Activated CD4-positive, alpha-beta T cell treated with anti-CD3 and anti-CD28 coated beads, Interleukin-2, amount 10 ng/mL, durations not matched to agents 24 days and 14 days (primary cell): ENCODE results near the gene KLHL42. TPM values are rescaled to one million over a fixed set of nuclear protein-coding genes. Genes with fewer than 3 reads are reported as not detected.
"Not testable (repeated sequence)": the region's sequence is repeated elsewhere in the genome, so short reads cannot be mapped to it uniquely, and the experiment has no call there.

Experiments
- DNase-seq: peaks from one replicate; pipeline ENCODE4 v3.0.0; 2022
- H3K27ac Mint-ChIP-seq: one replicate; pipeline ENCODE4 v1.8.0; 2022; ENCODE audit warnings: mild to moderate bottlenecking, mixed read lengths
- H3K27me3 Mint-ChIP-seq: one replicate; pipeline ENCODE4 v1.8.0; 2022; ENCODE audit warnings: mixed read lengths
- H3K36me3 Mint-ChIP-seq: one replicate; pipeline ENCODE4 v1.8.0; 2022; ENCODE audit warnings: low read depth, mild to moderate bottlenecking, mixed read lengths
- H3K4me1 Mint-ChIP-seq: one replicate; pipeline ENCODE4 v1.8.0; 2021; ENCODE audit warnings: mixed read lengths
- H3K4me3 Mint-ChIP-seq: one replicate; pipeline ENCODE4 v1.8.0; 2022; ENCODE audit warnings: mild to moderate bottlenecking, moderate library complexity, mixed read lengths
- H3K9me3 Mint-ChIP-seq: one replicate; pipeline ENCODE4 v1.8.0; 2021; ENCODE audit warnings: mixed read lengths
- intact Hi-C: fragments of 100-400 bp; cut with micrococcal nuclease; formaldehyde crosslinking; loops from one replicate; pipeline ENCODE4 v1.15.1; 2023
- total RNA-seq: library from RNA; stranded (reverse); gene quantifications from 2 replicates; pipeline ENCODE4 v1.2.3, GENCODE V29; 2022

Gene KLHL42
- total RNA-seq, 1 donor from 2014 or later: 13.6 TPM

DNA sequence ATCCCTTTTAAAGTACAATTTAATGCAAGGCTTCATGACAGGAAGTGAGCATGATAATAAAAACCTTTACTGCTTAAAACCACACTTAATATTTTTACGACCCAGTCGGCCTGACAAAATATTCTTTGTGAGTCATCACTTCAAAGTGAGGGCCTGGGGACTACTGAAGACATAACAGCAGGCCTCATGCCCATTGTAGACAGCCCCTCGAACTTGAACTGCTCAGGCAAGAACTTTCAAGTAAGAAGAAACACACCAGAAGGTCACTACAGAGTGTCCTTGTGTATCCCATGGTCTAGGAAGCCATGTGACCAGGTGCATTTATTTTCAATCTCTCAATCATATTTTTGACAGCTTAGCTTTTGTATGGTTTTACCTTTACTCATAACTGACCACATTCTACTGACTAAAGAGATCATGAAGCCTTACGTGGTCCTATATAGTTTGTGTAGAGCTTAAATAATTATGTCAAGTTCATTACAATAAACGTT is 61.4 kb downstream of the KLHL42 start:
- Mint-ChIP-seq H3K4me3 (no peak overlapping the region), H3K4me1 (no peaks in the 10 kb centered on the region), H3K9me3 (no peaks in the 10 kb centered on the region), H3K36me3 (no peaks in the 10 kb centered on the region), H3K27me3 (peaks cover 8% of the 10 kb centered on the region), H3K27ac (no peak overlapping the region)
- intact Hi-C loops: no loop called here
- DNase-seq: no peak

DNA sequence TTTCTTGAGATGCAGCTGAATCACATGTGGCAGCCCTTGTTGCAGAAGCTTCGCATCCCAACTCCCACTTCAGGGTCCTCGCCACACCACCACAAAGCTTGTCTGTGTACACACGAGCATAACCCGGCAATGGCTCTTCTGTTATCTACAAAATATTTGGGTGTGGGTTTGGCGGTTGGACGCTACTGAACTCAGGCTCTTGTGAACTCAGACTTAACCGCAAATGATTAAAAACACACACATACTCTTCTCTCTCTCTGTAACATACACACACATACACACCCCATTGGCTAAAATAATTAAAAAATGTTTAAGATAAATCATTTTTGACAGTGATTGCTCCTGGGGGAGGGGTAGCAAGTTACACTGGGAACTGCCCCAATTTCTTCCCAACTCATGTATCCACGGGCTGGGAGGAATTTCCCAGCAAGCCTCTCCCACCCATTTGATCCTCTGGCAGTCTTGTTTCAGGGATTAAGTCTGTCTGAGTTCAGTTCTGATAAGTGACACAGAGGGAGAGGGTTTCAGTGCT is 63.7 kb downstream of the KLHL42 start:
- no peaks in the 10 kb centered on the region for H3K4me1 Mint-ChIP-seq
- intact Hi-C loops: no loop called here
- no peak overlapping the region for H3K4me3 Mint-ChIP-seq
- H3K27me3 Mint-ChIP-seq: peaks cover 14% of the 10 kb centered on the region
- DNase-seq: no peak
- H3K36me3 Mint-ChIP-seq: no peaks in the 10 kb centered on the region
- H3K27ac Mint-ChIP-seq: no peak overlapping the region
- no peaks in the 10 kb centered on the region for H3K9me3 Mint-ChIP-seq

DNA sequence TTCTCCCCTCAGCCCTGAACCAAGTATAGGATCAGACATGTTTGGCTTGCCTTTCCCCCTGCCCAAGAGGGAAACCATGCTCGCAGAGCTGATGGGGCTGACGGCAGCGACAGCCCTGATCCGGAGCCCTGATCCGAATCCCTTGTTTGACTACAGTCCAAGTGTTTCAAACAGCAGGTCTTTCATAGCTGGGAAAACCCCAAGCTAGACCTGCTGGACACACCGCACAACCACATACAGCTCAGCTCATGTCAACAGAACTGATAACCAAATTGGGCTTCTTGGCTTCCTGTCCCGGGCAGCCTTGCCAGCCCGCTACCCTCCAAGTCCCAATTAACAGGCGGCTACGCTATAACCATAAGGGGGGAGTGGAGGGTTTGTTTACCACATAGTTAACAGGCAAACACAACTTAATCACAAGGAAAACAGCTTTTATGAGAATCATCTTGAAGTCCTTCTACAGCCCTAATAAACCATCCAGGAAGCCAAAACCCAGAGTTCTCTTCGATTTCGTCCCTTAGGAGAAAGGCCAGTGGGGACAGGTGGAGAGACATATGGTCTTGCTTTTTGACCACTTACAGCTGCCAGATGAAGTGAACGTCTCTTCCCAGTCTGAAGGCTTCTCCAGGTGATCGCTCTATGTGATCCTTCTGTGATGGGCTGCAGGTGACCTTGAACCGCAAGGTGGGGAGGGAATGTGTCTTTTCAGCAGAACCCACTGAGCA is 64.5 kb downstream of the KLHL42 start:
- Mint-ChIP-seq H3K4me1 (no peaks in the 10 kb centered on the region), H3K27ac (no peak overlapping the region), H3K36me3 (peaks cover 2% of the 10 kb centered on the region), H3K4me3 (no peak overlapping the region), H3K9me3 (peaks cover 5% of the 10 kb centered on the region), H3K27me3 (peaks cover 12% of the 10 kb centered on the region)
- intact Hi-C loops: no loop called here
- no peak for DNase-seq

- Mint-ChIP-seq H3K36me3 (peaks cover 2% of the 10 kb centered on the region), H3K9me3 (peaks cover 5% of the 10 kb centered on the region), H3K27ac (no peak overlapping the region)
Measured at GRCh38 chr12:27845187-27845586, 65.2 kb downstream of the KLHL42 start.

GRCh38 chr12:27845706-27846105 is 65.7 kb downstream of the KLHL42 start:
- H3K36me3 Mint-ChIP-seq, H3K4me3 Mint-ChIP-seq, DNase-seq, H3K27ac Mint-ChIP-seq, intact Hi-C loops, H3K4me1 Mint-ChIP-seq, H3K9me3 Mint-ChIP-seq: not testable (repeated sequence)
- H3K27me3 Mint-ChIP-seq: peaks cover 12% of the 10 kb centered on the region

More at GRCh38 chr12:27845187-27845586, 65.2 kb downstream of the KLHL42 start:
- no peak overlapping the region for H3K4me3 Mint-ChIP-seq
- DNase-seq: no peak
- no peaks in the 10 kb centered on the region for H3K4me1 Mint-ChIP-seq
- peaks cover 12% of the 10 kb centered on the region for H3K27me3 Mint-ChIP-seq
- intact Hi-C loops: no loop called here

GRCh38 chr12:27847293-27847692 is 67.3 kb downstream of the KLHL42 start:
- H3K4me3 Mint-ChIP-seq, intact Hi-C loops, H3K36me3 Mint-ChIP-seq, H3K4me1 Mint-ChIP-seq, H3K27ac Mint-ChIP-seq, H3K9me3 Mint-ChIP-seq, DNase-seq: not testable (repeated sequence)
- H3K27me3 Mint-ChIP-seq: peaks cover 12% of the 10 kb centered on the region

GRCh38 chr12:27851311-27851710 is 71.3 kb downstream of the KLHL42 start:
- no peak overlapping the region for H3K27ac Mint-ChIP-seq
- no peaks in the 10 kb centered on the region for H3K4me1 Mint-ChIP-seq
- H3K27me3 Mint-ChIP-seq: peaks cover 12% of the 10 kb centered on the region
- H3K9me3 Mint-ChIP-seq: peaks cover 5% of the 10 kb centered on the region
- no peak for DNase-seq
- H3K4me3 Mint-ChIP-seq: no peak overlapping the region
- H3K36me3 Mint-ChIP-seq: peaks cover 2% of the 10 kb centered on the region
- intact Hi-C loops: no loop called here

DNA sequence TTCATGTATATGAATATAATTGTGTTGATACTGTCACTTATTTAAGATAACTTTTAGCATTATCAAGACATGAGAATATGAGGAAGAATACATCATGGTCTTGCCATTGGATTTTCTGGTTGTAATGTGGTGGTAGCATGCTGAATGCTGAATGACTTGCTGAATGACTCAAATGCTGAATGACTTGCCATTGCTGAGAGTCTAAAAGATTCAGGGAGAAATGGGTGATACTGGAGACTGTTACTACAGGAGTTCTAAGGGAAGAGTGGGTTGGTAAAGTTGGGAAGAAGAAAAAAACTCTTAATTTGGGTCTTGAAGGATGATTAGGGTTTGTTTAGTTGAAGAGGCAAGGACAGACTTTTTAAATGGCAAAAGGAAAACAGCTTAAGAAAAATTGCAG is 72.1 kb downstream of the KLHL42 start:
- intact Hi-C loops: no loop called here
- peaks cover 5% of the 10 kb centered on the region for H3K9me3 Mint-ChIP-seq

More for the DNA sequence above, 72.1 kb downstream of the KLHL42 start:
- no peak overlapping the region for H3K4me3 Mint-ChIP-seq
- no peak overlapping the region for H3K27ac Mint-ChIP-seq
- peaks cover 13% of the 10 kb centered on the region for H3K27me3 Mint-ChIP-seq
- no peak for DNase-seq
- peaks cover 2% of the 10 kb centered on the region for H3K36me3 Mint-ChIP-seq
- no peaks in the 10 kb centered on the region for H3K4me1 Mint-ChIP-seq

Other genes with a start within 250 kb of the KLHL42 start
- gene REP15, start 83.8 kb upstream of the KLHL42 start, total RNA-seq: 0.69 and 0.77 TPM in 2 replicates
- 57.7 and 58.1 TPM in 2 replicates for gene MRPS35, start 69.4 kb upstream of the KLHL42 start, total RNA-seq
- not detected in 2 replicates for gene MANSC4, start within 50 bp of the KLHL42 start, total RNA-seq
- gene PTHLH, start 192.5 kb downstream of the KLHL42 start, total RNA-seq: not detected in 2 replicates